Tibial nerve (tissue), 4 donors: ENCODE measurements around the gene MIGA1. TPM values are rescaled to one million over a fixed set of nuclear protein-coding genes. Genes with fewer than 3 reads are reported as not detected.
"Not testable (repeated sequence)": the region's sequence is repeated elsewhere in the genome, so short reads cannot be mapped to it uniquely, and the experiment has no call there.

Experiments used
- DNase-seq, 2 donors: peaks; one replicate each; pipeline ENCODE4 v3.0.0-alpha.2; 2019; ENCODE audit warnings: low spot score in 2 of 2
- H3K27ac ChIP-seq, 4 donors: fragments of 200-600 bp; sonication (generic) in 3 of 4; one replicate each; pipeline ENCODE4 v1.5.1; 2017 to 2019; ENCODE audit warnings: mild to moderate bottlenecking in 1 of 4
- H3K27me3 ChIP-seq, 2 donors: fragments of 200-600 bp; sonication (generic) in 1 of 2; one replicate each; pipeline versions ENCODE4 v1.5.1 to v1.6.0; 2017 to 2019
- H3K36me3 ChIP-seq, 3 donors: fragments of 200-600 bp; sonication (generic); one replicate each; pipeline ENCODE4 v1.5.1; 2018 to 2019
- H3K4me1 ChIP-seq, 4 donors: fragments of 200-600 bp; sonication (generic) in 3 of 4; one replicate each; pipeline ENCODE4 v1.5.1; 2017 to 2019
- H3K4me3 ChIP-seq, 4 donors: fragments of 200-600 bp; sonication (generic) in 3 of 4; one replicate each; pipeline ENCODE4 v1.5.1; 2017 to 2019; ENCODE audit warnings: mild to moderate bottlenecking in 1 of 4, moderate library complexity in 1 of 4
- H3K9me3 ChIP-seq, 4 donors: fragments of 200-600 bp; sonication (generic) in 3 of 4; one replicate each; pipeline ENCODE4 v1.5.1; 2017 to 2019
- EP300 ChIP-seq, 2 donors: sonication (generic); formaldehyde crosslinking; IDR thresholded peaks; one replicate each; pipeline ENCODE4 v1.6.1; 2017; ENCODE audit warnings: antibody characterized with exemption in 2 of 2, mild to moderate bottlenecking in 1 of 2
- POLR2A ChIP-seq, 2 donors: fragments of 450-650 bp; IDR thresholded peaks; one replicate each; pipeline ENCODE4 v1.6.1; 2017; ENCODE audit warnings: antibody characterized with exemption in 2 of 2, mild to moderate bottlenecking in 2 of 2, moderate library complexity in 2 of 2
- WGBS, 2 donors: methylation state at CpG; one replicate each; pipeline ENCODE4 v1.1.5; 2018; 5-methylcytosine and 5-hydroxymethylcytosine counted together
- total RNA-seq, 4 donors: library from RNA; depleted of rRNA; stranded (reverse); fragments of >200 nt; gene quantifications; one replicate each; pipeline ENCODE4 v1.1.0, GENCODE V29; 2016
- TF ChIP-seq, protein P1 (sequence below), 5 experiments: fragments of 200-600 bp in 3 of 5; fragments of 450-650 bp in 2 of 5; sonication (generic) in 3 of 5; IDR thresholded peaks; one replicate each; pipeline ENCODE4 v1.5.1; 2016 to 2019; ENCODE audit warnings: antibody characterized with exemption in 5 of 5, mild to moderate bottlenecking in 3 of 5, moderate library complexity in 2 of 5

MIGA1 gene
- total RNA-seq, 4 donors from 2014 or later, result 14.7 to 27.8 (median 21.2) TPM

DNA sequence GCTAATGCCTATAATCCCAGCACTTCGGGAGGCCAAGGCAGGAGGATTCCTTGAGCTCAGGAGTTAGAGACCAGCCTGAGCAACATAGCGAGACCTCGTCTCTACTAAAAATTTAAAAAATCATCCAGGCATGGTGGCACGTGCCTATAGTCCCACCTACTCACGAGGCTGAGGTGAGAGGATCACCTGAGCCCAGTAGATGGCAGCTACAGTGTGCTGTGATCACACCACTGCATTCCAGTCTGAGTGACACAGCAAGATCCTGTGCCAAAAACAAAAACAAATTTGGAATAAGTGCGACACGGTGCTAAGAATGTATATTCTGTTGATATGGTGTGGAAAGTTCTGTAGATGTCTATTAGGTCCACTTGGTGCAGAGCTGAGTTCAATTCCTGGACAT, 34.9 kb upstream of the MIGA1 start:
- Histone ChIP-seq H3K27me3 (no peaks in the 10 kb centered on the region), H3K27ac (no peak overlapping the region), H3K9me3 (no peaks in the 10 kb centered on the region), H3K4me1 (peaks cover 0 to 30% (median 7%) of the 10 kb centered on the region in 4 donors), H3K36me3 (peaks cover 0 to 12% (median 0%) of the 10 kb centered on the region in 3 donors), H3K4me3 (no peak overlapping the region)
- TF ChIP-seq EP300 (IDR thresholded peaks at IDR 0.05), result no peak
- 86 to 90% methylated on average over 7 of the region's 7 CpGs for WGBS, 2 donors
- no peak for DNase-seq

GRCh38 chr1:77749489-77749888, 30.0 kb upstream of the MIGA1 start:
- H3K27ac ChIP-seq, H3K4me3 ChIP-seq, H3K27me3 ChIP-seq, H3K9me3 ChIP-seq, H3K36me3 ChIP-seq, DNase-seq: not testable (repeated sequence)
- peaks cover 0 to 40% (median 7%) of the 10 kb centered on the region in 4 donors for H3K4me1 ChIP-seq
- 94 to 96% methylated on average over 4 of the region's 4 CpGs for WGBS, 2 donors

DNA sequence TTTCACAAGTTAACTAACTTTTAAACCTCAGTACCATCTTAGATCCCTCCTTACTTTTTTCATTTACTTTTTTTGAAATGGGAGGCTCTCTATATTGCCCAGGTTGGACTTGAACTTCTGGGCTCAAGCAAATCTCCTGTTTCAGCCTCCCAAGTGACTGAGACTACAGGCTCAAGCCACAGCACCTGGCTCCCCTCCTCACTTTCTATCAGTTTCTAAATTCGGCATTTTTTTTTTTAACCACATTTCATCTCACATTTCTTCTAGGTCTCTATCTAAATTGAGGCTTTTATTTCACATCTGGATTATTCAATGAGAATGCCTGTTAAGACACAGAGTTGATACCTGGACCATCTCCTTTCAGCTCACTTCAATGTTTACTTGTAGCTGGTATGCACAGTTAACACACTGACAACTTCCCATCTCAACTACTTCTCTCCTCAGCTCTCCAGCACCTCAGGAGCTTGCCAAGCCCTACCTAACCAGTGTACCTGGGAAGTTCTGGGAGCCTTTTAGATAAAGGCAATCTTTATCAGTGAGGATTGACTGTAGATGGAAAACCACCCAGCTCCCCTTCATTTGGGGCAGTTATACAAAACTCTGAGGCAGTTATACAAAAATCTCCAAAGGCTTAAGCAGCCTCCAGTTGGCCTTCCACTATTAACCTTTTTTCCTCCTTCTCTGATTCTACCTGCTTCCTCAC, 23.2 kb upstream of the MIGA1 start:
- no peaks in the 10 kb centered on the region for H3K36me3 ChIP-seq
- H3K27me3 ChIP-seq, result no peaks in the 10 kb centered on the region
- DNase-seq, result no peak
- TF ChIP-seq EP300 (IDR thresholded peaks at IDR 0.05) (no peak), POLR2A (IDR thresholded peaks at IDR 0.05) (no peak)
- TF ChIP-seq, protein P1, sequence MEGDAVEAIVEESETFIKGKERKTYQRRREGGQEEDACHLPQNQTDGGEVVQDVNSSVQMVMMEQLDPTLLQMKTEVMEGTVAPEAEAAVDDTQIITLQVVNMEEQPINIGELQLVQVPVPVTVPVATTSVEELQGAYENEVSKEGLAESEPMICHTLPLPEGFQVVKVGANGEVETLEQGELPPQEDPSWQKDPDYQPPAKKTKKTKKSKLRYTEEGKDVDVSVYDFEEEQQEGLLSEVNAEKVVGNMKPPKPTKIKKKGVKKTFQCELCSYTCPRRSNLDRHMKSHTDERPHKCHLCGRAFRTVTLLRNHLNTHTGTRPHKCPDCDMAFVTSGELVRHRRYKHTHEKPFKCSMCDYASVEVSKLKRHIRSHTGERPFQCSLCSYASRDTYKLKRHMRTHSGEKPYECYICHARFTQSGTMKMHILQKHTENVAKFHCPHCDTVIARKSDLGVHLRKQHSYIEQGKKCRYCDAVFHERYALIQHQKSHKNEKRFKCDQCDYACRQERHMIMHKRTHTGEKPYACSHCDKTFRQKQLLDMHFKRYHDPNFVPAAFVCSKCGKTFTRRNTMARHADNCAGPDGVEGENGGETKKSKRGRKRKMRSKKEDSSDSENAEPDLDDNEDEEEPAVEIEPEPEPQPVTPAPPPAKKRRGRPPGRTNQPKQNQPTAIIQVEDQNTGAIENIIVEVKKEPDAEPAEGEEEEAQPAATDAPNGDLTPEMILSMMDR (IDR thresholded peaks at IDR 0.05), result no peak
- WGBS, 2 donors, result 84 to 92% methylated on average over 1 of the region's 1 CpG
- H3K4me3 ChIP-seq, result no peak overlapping the region
- no peaks in the 10 kb centered on the region for H3K9me3 ChIP-seq
- H3K27ac ChIP-seq, result peak overlapping the region in 2 of 4 donors; percentile 90 to 96
- peaks cover 3 to 61% (median 15%) of the 10 kb centered on the region in 4 donors for H3K4me1 ChIP-seq

GRCh38 chr1:77757066-77757584, 22.3 kb upstream of the MIGA1 start:
- H3K27ac ChIP-seq, result peak overlapping the region in 3 of 4 donors; percentile 14 to 96 (median 90)
- no peaks in the 10 kb centered on the region for H3K27me3 ChIP-seq
- no peak for TF ChIP-seq POLR2A (IDR thresholded peaks at IDR 0.05)
- TF ChIP-seq, protein P1 (IDR thresholded peaks at IDR 0.05), result no peak
- TF ChIP-seq EP300 (IDR thresholded peaks at IDR 0.05), result no peak
- H3K4me1 ChIP-seq, result peaks cover 3 to 58% (median 15%) of the 10 kb centered on the region in 4 donors
- WGBS, 2 donors, result 26 to 38% methylated on average over 1 of the region's 1 CpG
- H3K4me3 ChIP-seq, result no peak overlapping the region
- no peaks in the 10 kb centered on the region for H3K36me3 ChIP-seq
- DNase-seq, result no peak
- no peaks in the 10 kb centered on the region for H3K9me3 ChIP-seq

GRCh38 chr1:77757603-77758002, 21.8 kb upstream of the MIGA1 start:
- 26 to 28% methylated on average over 2 of the region's 2 CpGs for WGBS, 2 donors
- Histone ChIP-seq H3K9me3 (no peaks in the 10 kb centered on the region), H3K4me3 (peak overlapping the region in 2 of 4 donors; percentile 18 to 100)

More at GRCh38 chr1:77757603-77758002, 21.8 kb upstream of the MIGA1 start:
- DNase-seq, result no peak
- Histone ChIP-seq H3K27me3 (no peaks in the 10 kb centered on the region), H3K36me3 (no peaks in the 10 kb centered on the region), H3K4me1 (peaks cover 3 to 58% (median 15%) of the 10 kb centered on the region in 4 donors), H3K27ac (peak overlapping the region in 3 of 4 donors; percentile 14 to 96 (median 90))
- TF ChIP-seq, protein P1 (IDR thresholded peaks at IDR 0.05), result no peak
- no peak for TF ChIP-seq POLR2A (IDR thresholded peaks at IDR 0.05)
- peak in 1 of 2 donors; percentile 75 for TF ChIP-seq EP300 (IDR thresholded peaks at IDR 0.05)
